HPDE6-E6E7 (cell line): ENCODE results near the gene RTN4R.

Experiments
- DNase-seq: peaks from one replicate; pipeline ENCODE4 v3.0.0; 2011; ENCODE audit warnings: missing footprints; ENCODE audit errors: extremely low spot score

RTN4R gene

GRCh38 chr22:20229916-20230775 lies 38.0 kb downstream of the RTN4R start:
- no peak for DNase-seq

DNA sequence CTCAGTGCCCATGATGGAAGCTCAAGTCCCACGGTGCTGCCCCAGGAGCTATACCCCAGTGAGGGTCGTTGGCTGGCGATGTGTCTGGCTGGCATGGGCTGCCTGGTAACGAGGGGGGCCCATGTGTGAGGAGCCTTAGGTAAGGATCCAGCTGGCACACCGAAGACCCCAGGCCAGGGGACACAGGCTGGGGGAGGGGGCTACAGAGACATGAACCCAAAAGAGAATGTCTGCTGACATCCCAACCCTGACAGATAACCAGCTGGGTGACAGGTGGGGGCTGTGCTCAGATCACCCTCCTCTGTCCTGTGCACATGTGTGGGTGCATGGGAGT lies 39.2 kb downstream of the RTN4R start:
- DNase-seq, result no peak

DNA sequence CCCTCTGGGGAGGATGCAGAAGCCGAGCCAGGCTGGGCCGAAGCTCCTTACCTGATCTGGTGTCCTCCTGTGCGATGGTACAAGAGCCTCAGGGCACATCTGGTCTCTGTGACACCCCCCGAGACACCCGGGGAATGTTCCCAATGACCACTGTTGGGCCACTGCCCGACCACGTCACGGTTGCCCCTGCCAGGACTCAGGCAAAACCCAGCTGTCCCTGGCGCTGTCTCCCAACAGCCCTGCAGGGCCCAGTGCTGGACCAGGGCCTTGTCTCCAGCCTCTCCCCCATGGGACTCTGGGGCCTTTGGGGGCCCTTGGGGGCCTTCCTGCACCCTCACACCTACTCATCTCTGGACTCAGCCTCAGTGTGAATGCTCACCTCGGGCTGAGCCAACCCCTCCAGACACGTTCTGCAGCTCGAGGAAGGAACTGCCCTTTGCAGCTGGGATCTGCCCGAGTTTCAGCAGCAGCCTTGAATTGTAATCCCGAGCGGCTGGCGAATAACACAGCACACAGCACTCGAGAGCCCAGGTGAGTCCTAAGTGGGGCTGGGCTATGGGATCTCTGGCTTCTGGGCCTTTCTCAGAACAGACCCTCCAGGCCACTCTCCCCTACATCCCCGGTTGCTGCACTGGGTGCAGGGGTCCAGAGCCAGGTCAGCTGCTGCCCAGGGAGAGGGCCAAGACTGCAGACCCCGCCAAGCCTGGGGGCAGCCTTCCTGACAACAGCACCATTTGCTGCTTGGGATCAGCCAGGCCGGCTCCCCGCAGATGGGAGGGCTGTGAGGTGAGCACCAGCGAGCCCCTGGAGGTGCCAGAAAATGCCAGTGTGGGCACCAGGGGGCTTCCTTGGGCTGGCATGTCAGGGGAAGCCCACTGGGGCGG lies 39.8 kb downstream of the RTN4R start:
- no peak for DNase-seq

GRCh38 chr22:20227363-20227762 lies 40.8 kb downstream of the RTN4R start:
- no peak for DNase-seq

GRCh38 chr22:20226760-20227350 lies 41.3 kb downstream of the RTN4R start:
- DNase-seq, result no peak

- no peak for DNase-seq
Observed at GRCh38 chr22:20226077-20226716, 41.9 kb downstream of the RTN4R start.

- no peak for DNase-seq
Observed at GRCh38 chr22:20225693-20225966, 42.5 kb downstream of the RTN4R start.

DNA sequence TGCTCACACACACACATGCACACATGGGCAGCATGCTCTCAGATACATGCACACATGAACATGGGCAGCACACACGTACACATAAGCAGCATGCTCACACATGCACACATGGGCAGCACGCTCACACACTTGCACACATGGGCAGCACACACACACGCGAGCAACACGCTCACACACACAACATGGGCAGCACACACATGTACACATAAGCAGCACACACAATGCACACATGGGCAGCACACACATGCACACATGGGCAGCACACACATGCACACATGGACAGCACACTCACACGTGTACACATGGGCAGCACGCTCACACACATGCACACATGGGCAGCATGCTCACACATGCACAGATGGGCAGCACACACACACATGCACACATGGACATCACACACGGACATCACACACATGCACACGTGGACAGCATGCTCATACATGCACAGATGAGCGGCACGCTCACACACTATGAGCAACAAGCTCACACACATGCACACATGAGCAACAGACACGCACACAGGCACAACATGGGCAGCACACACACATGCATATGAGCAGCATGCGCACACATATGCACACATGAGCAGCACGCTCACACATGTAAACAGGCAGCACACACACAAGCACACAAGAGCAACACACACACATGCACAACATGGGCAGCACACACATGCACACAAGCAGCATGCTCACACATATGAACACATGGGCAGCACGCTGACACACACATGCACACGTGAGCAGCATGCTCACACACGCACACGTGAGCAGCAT lies 43.0 kb downstream of the RTN4R start:
- no peak for DNase-seq

DNA sequence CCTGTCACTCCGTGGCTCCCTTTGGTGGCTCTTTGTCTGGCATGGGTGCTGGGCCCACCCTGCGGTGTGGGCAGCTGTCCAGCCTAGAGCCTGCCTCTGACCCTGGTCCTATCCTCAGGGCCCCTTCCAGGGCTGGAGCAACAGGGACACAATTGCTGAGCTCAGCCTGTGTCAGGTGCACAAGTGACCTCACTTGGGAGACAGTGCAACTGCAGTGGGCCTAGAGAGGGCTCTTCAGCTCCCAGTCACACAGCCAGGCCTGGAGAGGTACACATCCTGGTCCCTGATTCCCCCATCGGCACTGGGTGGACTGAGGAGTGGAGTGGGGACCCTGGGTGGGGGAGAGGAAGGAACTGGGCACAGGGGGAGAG lies 43.9 kb downstream of the RTN4R start:
- no peak for DNase-seq

- no peak for DNase-seq
Observed at GRCh38 chr22:20223421-20224255, 44.5 kb downstream of the RTN4R start.

DNA sequence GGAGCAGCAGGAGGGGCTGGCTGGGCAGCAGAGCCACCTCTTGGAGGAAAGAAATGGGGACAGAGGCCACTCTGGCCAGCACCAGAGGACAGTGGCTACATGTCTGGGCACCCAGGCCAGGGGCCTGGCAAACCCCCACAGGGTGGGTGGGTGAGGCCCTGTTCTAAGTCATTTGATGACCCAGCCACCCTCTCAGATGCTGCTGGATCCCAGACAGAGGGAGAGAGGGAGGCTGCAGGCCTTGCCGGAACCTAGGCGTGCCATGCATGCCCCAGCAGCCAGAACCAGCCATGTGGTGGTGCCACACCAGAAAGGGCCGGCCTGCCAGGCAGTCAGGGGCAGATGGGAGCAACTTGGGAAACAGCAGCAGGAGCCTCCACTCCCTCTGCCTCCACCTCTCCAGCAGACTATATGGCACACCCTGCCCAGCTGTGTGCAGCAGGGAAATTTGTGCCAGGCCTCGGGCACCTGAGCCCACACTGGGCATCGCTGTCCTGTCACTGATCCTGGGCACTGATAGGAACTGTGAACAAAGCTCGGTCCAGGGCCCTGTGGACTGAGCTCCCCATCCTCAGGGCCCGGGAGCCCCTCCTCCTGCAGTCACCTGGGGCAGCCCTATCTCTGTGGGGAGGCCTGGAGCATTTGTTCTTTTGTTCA lies 45.2 kb downstream of the RTN4R start:
- no peak for DNase-seq

GRCh38 chr22:20221421-20222340 lies 46.4 kb downstream of the RTN4R start:
- no peak for DNase-seq

- no peak for DNase-seq
Observed at GRCh38 chr22:20220629-20221026, 47.5 kb downstream of the RTN4R start.

- no peak for DNase-seq
Observed at GRCh38 chr22:20219667-20220628, 48.2 kb downstream of the RTN4R start.

GRCh38 chr22:20218987-20219386 lies 49.1 kb downstream of the RTN4R start:
- DNase-seq, result no peak

GRCh38 chr22:20218326-20218872 lies 49.7 kb downstream of the RTN4R start:
- DNase-seq, result no peak

GRCh38 chr22:20217563-20217962 lies 50.6 kb downstream of the RTN4R start:
- DNase-seq, result no peak
